ENCODE data around the gene CRISPLD2. TPM values are rescaled to one million over a fixed set of nuclear protein-coding genes. Genes with fewer than 3 reads are reported as not detected.

CRISPLD2 gene
- total and polyA plus RNA-seq, 2 donors (not counting 1 experiment from before 2014, with no cell fraction given), result 37.0 to 96.2 TPM

- H3K79me2 ChIP-seq (ENCODE audit: control insufficient read depth, insufficient read depth, low read length), result no peaks in the 10 kb centered on the region
- no peaks in the 10 kb centered on the region for H3K4me1 ChIP-seq (ENCODE audit: control insufficient read depth, extremely low read depth, insufficient read depth, low read length)
- no peak overlapping the region for H3K4me3 ChIP-seq (replicated peaks in 1 of 4; ENCODE audit: control extremely low read depth in 1 of 4, insufficient read depth in 1 of 4, low read depth in 3 of 4, low read length in 4 of 4)
- H3K4me2 ChIP-seq (ENCODE audit: extremely low read depth, insufficient read depth, low read length), result no peak overlapping the region
- no peak overlapping the region for H3K27ac ChIP-seq (ENCODE audit: insufficient read depth, low read length)
- H4K20me1 ChIP-seq (ENCODE audit: control insufficient read depth, extremely low read depth, insufficient read depth, low read length), result no peaks in the 10 kb centered on the region
- peaks cover 1% of the 10 kb centered on the region for H3K27me3 ChIP-seq (ENCODE audit: control insufficient read depth, insufficient read depth, low read length)
- H2AFZ ChIP-seq (ENCODE audit: low read length), result no peak overlapping the region
- TF ChIP-seq CTCF (conservative IDR thresholded peaks at IDR 0.05 in 1 of 2, IDR thresholded peaks at IDR 0.05 in 1 of 2; ENCODE audit: low read depth in 1 of 2, low read length in 2 of 2) (no peak), EZH2 (IDR thresholded peaks at IDR 0.05; ENCODE audit: low read length, missing control alignments) (no peak)
- H3K9ac ChIP-seq (ENCODE audit: insufficient read depth, low read length), result no peak overlapping the region
- H3K9me3 ChIP-seq (ENCODE audit: control insufficient read depth, insufficient read depth, low read depth, low read length), result no peaks in the 10 kb centered on the region
- peak; percentile 54 to 84 for DNase-seq (ENCODE audit: low read depth in 2 of 2)
- H3K36me3 ChIP-seq (ENCODE audit: control insufficient read depth, insufficient read depth, low read length), result no peaks in the 10 kb centered on the region
These were observed 87.8 kb downstream of the CRISPLD2 start for GRCh38 chr16:84907575-84907974.

GRCh38 chr16:84909476-84910085, 89.8 kb downstream of the CRISPLD2 start:
- DNase-seq (ENCODE audit: low read depth in 2 of 2), result no peak
- H3K36me3 ChIP-seq (ENCODE audit: control insufficient read depth, insufficient read depth, low read length), result no peaks in the 10 kb centered on the region
- no peaks in the 10 kb centered on the region for H4K20me1 ChIP-seq (ENCODE audit: control insufficient read depth, extremely low read depth, insufficient read depth, low read length)
- H3K27me3 ChIP-seq (ENCODE audit: control insufficient read depth, insufficient read depth, low read length), result peaks cover 6% of the 10 kb centered on the region
- H2AFZ ChIP-seq (ENCODE audit: low read length), result no peak overlapping the region
- no peak for TF ChIP-seq EZH2 (IDR thresholded peaks at IDR 0.05; ENCODE audit: low read length, missing control alignments)
- no peak for TF ChIP-seq CTCF (conservative IDR thresholded peaks at IDR 0.05 in 1 of 2, IDR thresholded peaks at IDR 0.05 in 1 of 2; ENCODE audit: low read depth in 1 of 2, low read length in 2 of 2)
- no peak overlapping the region for H3K9ac ChIP-seq (ENCODE audit: insufficient read depth, low read length)
- H3K4me3 ChIP-seq (replicated peaks in 1 of 4; ENCODE audit: control extremely low read depth in 1 of 4, insufficient read depth in 1 of 4, low read depth in 3 of 4, low read length in 4 of 4), result no peak overlapping the region
- no peaks in the 10 kb centered on the region for H3K4me1 ChIP-seq (ENCODE audit: control insufficient read depth, extremely low read depth, insufficient read depth, low read length)
- H3K79me2 ChIP-seq (ENCODE audit: control insufficient read depth, insufficient read depth, low read length), result no peaks in the 10 kb centered on the region
- H3K9me3 ChIP-seq (ENCODE audit: control insufficient read depth, insufficient read depth, low read depth, low read length), result no peaks in the 10 kb centered on the region
- H3K4me2 ChIP-seq (ENCODE audit: extremely low read depth, insufficient read depth, low read length), result no peak overlapping the region
- H3K27ac ChIP-seq (ENCODE audit: insufficient read depth, low read length), result no peak overlapping the region

GRCh38 chr16:84911486-84912216, 91.9 kb downstream of the CRISPLD2 start:
- H3K36me3 ChIP-seq (ENCODE audit: control insufficient read depth, insufficient read depth, low read length), result no peaks in the 10 kb centered on the region
- no peaks in the 10 kb centered on the region for H3K4me1 ChIP-seq (ENCODE audit: control insufficient read depth, extremely low read depth, insufficient read depth, low read length)
- H3K27ac ChIP-seq (ENCODE audit: insufficient read depth, low read length), result no peak overlapping the region
- no peak overlapping the region for H2AFZ ChIP-seq (ENCODE audit: low read length)
- DNase-seq (ENCODE audit: low read depth in 2 of 2), result peak in 1 of 2 donors; percentile 28
- no peaks in the 10 kb centered on the region for H3K9me3 ChIP-seq (ENCODE audit: control insufficient read depth, insufficient read depth, low read depth, low read length)
- no peak overlapping the region for H3K9ac ChIP-seq (ENCODE audit: insufficient read depth, low read length)
- H4K20me1 ChIP-seq (ENCODE audit: control insufficient read depth, extremely low read depth, insufficient read depth, low read length), result no peaks in the 10 kb centered on the region
- TF ChIP-seq EZH2 (IDR thresholded peaks at IDR 0.05; ENCODE audit: low read length, missing control alignments) (no peak), CTCF (conservative IDR thresholded peaks at IDR 0.05 in 1 of 2, IDR thresholded peaks at IDR 0.05 in 1 of 2; ENCODE audit: low read depth in 1 of 2, low read length in 2 of 2) (no peak)
- H3K79me2 ChIP-seq (ENCODE audit: control insufficient read depth, insufficient read depth, low read length), result no peaks in the 10 kb centered on the region
- peaks cover 7% of the 10 kb centered on the region for H3K27me3 ChIP-seq (ENCODE audit: control insufficient read depth, insufficient read depth, low read length)
- H3K4me2 ChIP-seq (ENCODE audit: extremely low read depth, insufficient read depth, low read length), result no peak overlapping the region
- H3K4me3 ChIP-seq (replicated peaks in 1 of 4; ENCODE audit: control extremely low read depth in 1 of 4, insufficient read depth in 1 of 4, low read depth in 3 of 4, low read length in 4 of 4), result no peak overlapping the region
